Endodermal cell (in vitro differentiated cells): ENCODE measurements around the gene ABHD17B. TPM values are rescaled to one million over a fixed set of nuclear protein-coding genes. Genes with fewer than 3 reads are reported as not detected.

Source experiments
- DNase-seq: peaks from one replicate; pipeline ENCODE4 v3.0.0-alpha.2; 2017
- H3K27ac ChIP-seq: 2 replicates; pipeline ENCODE4 v1.5.1; 2013; ENCODE audit warnings: mild to moderate bottlenecking, low read depth, low read length, moderate library complexity
- H3K27me3 ChIP-seq: 2 replicates; pipeline ENCODE4 v1.6.1; 2013; ENCODE audit warnings: mild to moderate bottlenecking, low read length, moderate library complexity; ENCODE audit not compliant: insufficient read depth, control insufficient read depth, poor library complexity, severe bottlenecking
- H3K36me3 ChIP-seq: 2 replicates; pipeline ENCODE4 v1.7.0; 2013; ENCODE audit warnings: mild to moderate bottlenecking, low read length, moderate library complexity; ENCODE audit not compliant: control insufficient read depth, insufficient read depth
- H3K4me1 ChIP-seq: one replicate; pipeline ENCODE4 v1.7.0; 2013; ENCODE audit warnings: low read length; ENCODE audit not compliant: control insufficient read depth, insufficient read depth
- H3K4me3 ChIP-seq: 2 replicates; pipeline ENCODE4 v1.5.1; 2013; ENCODE audit warnings: mild to moderate bottlenecking, low read length, moderate library complexity
- H3K9ac ChIP-seq: 2 replicates; pipeline ENCODE4 v1.6.1; 2013; ENCODE audit warnings: mild to moderate bottlenecking, low read length, moderate library complexity; ENCODE audit not compliant: poor library complexity, severe bottlenecking; ENCODE audit errors: extremely low read depth
- H3K9me3 ChIP-seq: 2 replicates; pipeline ENCODE4 v1.6.1; 2013; ENCODE audit warnings: mild to moderate bottlenecking, low read length, moderate library complexity; ENCODE audit not compliant: control insufficient read depth
- H3K27ac Mint-ChIP-seq: 2 replicates; pipeline ENCODE4 v1.8.0; 2020; ENCODE audit warnings: mixed read lengths
- H3K27me3 Mint-ChIP-seq: 2 replicates; pipeline ENCODE4 v1.8.0; 2021; ENCODE audit warnings: mild to moderate bottlenecking, mixed read lengths; ENCODE audit not compliant: insufficient read depth
- H3K36me3 Mint-ChIP-seq: 2 replicates; pipeline ENCODE4 v1.8.0; 2020; ENCODE audit warnings: low read depth, mixed read lengths
- H3K4me1 Mint-ChIP-seq: 2 replicates; pipeline ENCODE4 v1.8.0; 2020; ENCODE audit warnings: mixed read lengths
- H3K4me3 Mint-ChIP-seq: 2 replicates; pipeline ENCODE4 v1.8.0; 2020; ENCODE audit warnings: mild to moderate bottlenecking, moderate library complexity, mixed read lengths
- H3K9me3 Mint-ChIP-seq: 2 replicates; pipeline ENCODE4 v1.8.0; 2020; ENCODE audit warnings: mild to moderate bottlenecking, mixed read lengths
- CTCF ChIP-seq: fragments of 200-600 bp; sonication (generic); conservative IDR thresholded peaks from 2 replicates; pipeline ENCODE4 v1.5.0; 2021; ENCODE audit warnings: antibody characterized with exemption, mild to moderate bottlenecking
- WGBS, 2 experiments: methylation state at CpG; one replicate each; pipeline versions ENCODE4 v1.1.5 to v1.1.7; 2013; ENCODE audit warnings: missing lambda C conversion rate in 2 of 2, mixed read lengths in 1 of 2; ENCODE audit not compliant: insufficient coverage in 1 of 2, insufficient read length in 1 of 2; 5-methylcytosine and 5-hydroxymethylcytosine counted together
- total RNA-seq, 2 donors: library from RNA; stranded (reverse); fragmentation: NEBNext Ultra II Directional in 1 of 2; extraction: Animal tissue kit (Norgen Biotek cat#: 25700) in 1 of 2; gene quantifications; 2 replicates in 1 of 2; 3 replicates in 1 of 2; pipeline ENCODE4 v1.2.1, GENCODE V29; 2021

Gene ABHD17B
- total RNA-seq, 2 donors from 2014 or later: 32.3 to 44.9 TPM

DNA sequence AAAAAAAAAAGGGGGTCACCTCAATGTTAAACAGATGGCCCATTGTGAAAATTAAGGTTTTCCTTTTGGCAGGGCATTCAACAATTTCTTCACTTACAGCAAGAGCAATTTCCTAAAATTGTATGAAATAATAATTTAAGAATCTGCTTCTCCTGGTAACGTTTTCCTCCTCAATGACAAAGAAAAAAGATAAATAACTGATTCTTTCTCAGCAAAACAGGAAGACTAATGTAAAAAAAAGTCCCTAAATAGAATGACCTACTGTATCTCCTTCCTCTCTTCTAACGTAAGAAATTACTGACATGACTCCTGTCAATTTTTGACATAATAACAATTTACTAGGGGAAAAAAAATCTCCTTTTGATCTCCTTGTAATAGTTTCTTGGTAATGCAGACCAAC is 25.5 kb downstream of the ABHD17B start:
- Histone ChIP-seq H3K9ac (no peak overlapping the region), H3K4me3 (no peak overlapping the region), H3K27ac (no peak overlapping the region), H3K27me3 (no peaks in the 10 kb centered on the region), H3K36me3 (peaks cover 35% of the 10 kb centered on the region), H3K9me3 (peaks cover 20% of the 10 kb centered on the region), H3K4me1 (no peaks in the 10 kb centered on the region)
- Mint-ChIP-seq H3K27ac (no peak overlapping the region), H3K36me3 (peaks cover 49% of the 10 kb centered on the region), H3K27me3 (no peaks in the 10 kb centered on the region), H3K4me1 (no peaks in the 10 kb centered on the region), H3K4me3 (no peak overlapping the region), H3K9me3 (peaks cover 12% of the 10 kb centered on the region)
- no peak for TF ChIP-seq CTCF
- WGBS, 2 experiments: 92% methylated on average over 2 of the region's 2 CpGs; no CpG with 5 or more reads in 1 of the 2 experiments
- DNase-seq: no peak

DNA sequence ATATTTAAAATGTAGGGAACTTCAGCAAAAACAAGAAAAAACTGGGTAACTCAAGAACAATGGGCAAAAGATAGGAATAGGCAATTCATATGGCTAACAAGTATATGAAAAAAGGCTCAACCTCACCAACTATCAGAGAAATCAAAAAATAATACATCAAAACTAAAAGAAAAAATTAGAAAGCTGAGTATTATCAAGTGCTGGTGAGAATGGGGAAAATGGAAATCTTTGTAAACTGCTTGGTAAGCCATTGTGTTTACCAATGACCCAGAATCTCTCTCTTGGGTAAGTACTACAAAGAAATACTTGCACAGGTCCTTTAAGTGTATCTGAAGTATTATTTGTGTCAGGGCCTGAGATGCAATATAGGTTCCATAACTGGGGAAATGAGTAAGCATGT is 27.0 kb downstream of the ABHD17B start:
- no peak overlapping the region for H3K27ac Mint-ChIP-seq
- H3K27me3 Mint-ChIP-seq: no peaks in the 10 kb centered on the region
- peaks cover 28% of the 10 kb centered on the region for H3K36me3 ChIP-seq
- no peak for DNase-seq
- H3K9me3 ChIP-seq: peaks cover 22% of the 10 kb centered on the region
- no peak overlapping the region for H3K9ac ChIP-seq
- H3K36me3 Mint-ChIP-seq: peaks cover 43% of the 10 kb centered on the region
- H3K4me3 Mint-ChIP-seq: no peak overlapping the region
- H3K27me3 ChIP-seq: no peaks in the 10 kb centered on the region
- H3K4me1 ChIP-seq: no peaks in the 10 kb centered on the region
- peaks cover 12% of the 10 kb centered on the region for H3K9me3 Mint-ChIP-seq
- H3K27ac ChIP-seq: no peak overlapping the region
- TF ChIP-seq CTCF: no peak
- peak overlapping the region; percentile 10 for H3K4me3 ChIP-seq
- no peaks in the 10 kb centered on the region for H3K4me1 Mint-ChIP-seq

DNA sequence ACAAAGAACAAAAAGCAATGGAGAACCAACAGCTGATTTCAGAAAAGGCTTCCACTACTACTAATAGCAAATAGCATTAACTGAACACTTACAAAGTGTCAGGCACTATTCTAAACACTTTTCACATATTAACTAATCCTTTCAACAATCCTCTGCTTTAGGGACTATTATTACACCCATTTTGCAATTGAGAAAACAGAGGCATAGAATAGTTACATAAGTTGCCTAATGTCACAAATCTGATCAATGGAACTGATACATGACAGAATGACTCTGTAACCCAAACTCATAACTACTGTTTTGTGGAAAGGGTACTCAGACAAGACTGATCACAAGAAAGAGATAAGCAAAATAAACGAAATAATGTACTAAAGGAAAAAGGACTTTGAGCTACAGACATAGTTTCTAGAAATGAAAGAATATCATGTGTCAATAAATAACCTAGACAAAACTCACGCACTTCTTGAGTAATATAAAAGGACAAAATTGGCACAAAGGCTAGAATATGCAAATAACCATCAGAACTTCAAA is 31.3 kb downstream of the ABHD17B start:
- Mint-ChIP-seq H3K36me3 (peaks cover 33% of the 10 kb centered on the region), H3K27ac (no peak overlapping the region), H3K4me1 (peaks cover 7% of the 10 kb centered on the region), H3K4me3 (no peak overlapping the region), H3K27me3 (no peaks in the 10 kb centered on the region), H3K9me3 (peaks cover 12% of the 10 kb centered on the region)
- H3K9me3 ChIP-seq: peaks cover 28% of the 10 kb centered on the region
- WGBS, 2 experiments: 92% methylated on average over 2 of the region's 2 CpGs; no CpG with 5 or more reads in 1 of the 2 experiments
- H3K4me3 ChIP-seq: no peak overlapping the region
- no peak for DNase-seq
- H3K27me3 ChIP-seq: no peaks in the 10 kb centered on the region
- no peak overlapping the region for H3K27ac ChIP-seq
- no peaks in the 10 kb centered on the region for H3K4me1 ChIP-seq
- TF ChIP-seq CTCF: no peak
- no peak overlapping the region for H3K9ac ChIP-seq
- H3K36me3 ChIP-seq: peaks cover 24% of the 10 kb centered on the region
